Activated CD4-positive, alpha-beta T cell treated with anti-CD3 and anti-CD28 coated beads for 4 hours (primary cell): ENCODE measurements around the gene ACSM5.
"Not testable (repeated sequence)": the region's sequence is repeated elsewhere in the genome, so short reads cannot be mapped to it uniquely, and the experiment has no call there.

Source experiments
- DNase-seq, 2 donors: peaks; one replicate each; pipeline ENCODE4 v3.0.0-alpha.2; 2020

Gene ACSM5

GRCh38 chr16:20459227-20459626, 49.9 kb downstream of the ACSM5 start:
- DNase-seq = not testable (repeated sequence)

- not testable (repeated sequence) for DNase-seq
These were observed 51.0 kb downstream of the ACSM5 start for GRCh38 chr16:20460313-20460712.

DNA sequence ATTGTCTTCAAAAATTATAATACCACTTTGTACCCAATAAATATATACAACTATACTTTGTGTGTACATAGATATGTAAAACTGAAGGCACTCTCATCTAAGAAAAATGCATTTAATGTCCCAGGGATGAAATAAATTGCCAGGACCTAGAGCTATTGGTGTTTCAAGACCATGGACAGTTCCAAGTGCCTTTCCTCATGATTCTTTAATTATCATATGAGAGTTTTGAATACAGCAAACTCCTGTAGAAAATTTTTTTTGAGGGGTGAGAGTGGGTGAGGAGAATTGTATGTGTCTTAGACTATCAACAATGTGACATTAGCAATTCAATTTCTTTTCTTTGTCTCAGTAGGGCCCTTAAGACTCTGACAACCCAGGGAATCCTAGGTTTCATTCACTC, 59.6 kb downstream of the ACSM5 start:
- not testable (repeated sequence) for DNase-seq

- DNase-seq = not testable (repeated sequence)
These were observed 60.6 kb downstream of the ACSM5 start for GRCh38 chr16:20469930-20470329.

DNA sequence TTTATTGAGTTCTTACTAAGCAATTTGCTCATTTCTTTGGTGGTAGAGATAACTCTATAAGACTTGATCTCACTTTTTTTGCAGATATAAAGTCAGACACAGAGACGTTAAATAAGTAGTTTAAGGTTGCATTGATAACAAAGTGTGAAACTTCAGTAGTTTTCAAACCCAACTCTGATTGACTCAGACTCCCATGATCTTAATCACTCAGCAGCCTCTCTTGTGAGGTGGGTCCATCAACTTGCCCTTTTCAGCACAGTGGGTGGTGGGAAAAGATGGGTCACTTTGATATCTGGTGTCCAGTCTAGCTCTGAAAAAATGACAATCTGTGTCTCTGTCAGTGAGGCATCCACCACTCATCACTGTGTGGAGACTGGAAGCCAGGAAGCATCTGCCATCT, 61.4 kb downstream of the ACSM5 start:
- not testable (repeated sequence) for DNase-seq

DNA sequence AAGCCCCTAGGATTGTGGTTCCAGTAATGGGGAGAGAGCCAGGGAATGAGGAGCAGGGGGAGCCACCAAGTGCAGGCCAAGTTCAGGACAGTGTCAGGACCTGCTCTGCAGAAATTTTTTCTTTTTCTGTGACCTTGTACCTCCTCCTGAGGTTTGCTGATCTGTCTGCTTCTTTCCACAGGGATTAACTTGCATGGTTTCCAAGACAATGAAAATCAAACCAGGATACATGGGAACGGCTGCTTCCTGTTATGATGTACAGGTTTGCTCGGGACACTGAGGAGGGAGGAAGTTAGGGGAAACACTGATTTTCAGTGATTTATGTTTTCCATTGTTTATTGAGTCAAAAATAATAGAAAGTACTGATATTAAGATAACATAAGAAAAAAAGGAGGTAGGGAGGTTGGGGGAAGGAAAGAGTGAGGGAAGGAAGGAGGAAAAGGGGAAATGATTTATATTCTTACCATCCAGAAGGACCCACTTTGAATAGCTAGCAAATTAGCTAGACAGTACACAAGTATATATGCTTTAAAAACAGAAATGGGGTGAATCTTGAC, 67.9 kb downstream of the ACSM5 start:
- DNase-seq = not testable (repeated sequence)

DNA sequence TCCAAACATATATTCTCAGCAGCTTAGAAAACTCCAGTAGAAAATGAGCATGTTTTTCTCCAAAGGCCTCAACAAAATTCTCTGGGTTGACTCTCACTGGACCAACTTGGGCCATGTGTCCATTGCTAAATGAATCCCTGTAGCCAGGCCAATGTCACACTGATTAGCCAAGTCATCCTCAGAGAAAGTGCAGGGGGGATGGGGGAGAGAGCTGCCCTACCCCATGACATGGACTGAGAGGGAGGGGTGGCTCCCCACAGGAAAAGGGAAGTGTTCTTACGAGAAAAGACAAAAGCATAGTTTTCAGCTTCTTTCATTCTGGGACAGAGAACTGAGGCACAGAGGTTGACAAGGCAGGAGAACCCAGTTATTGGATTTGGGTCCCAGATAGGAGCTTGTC, 74.7 kb downstream of the ACSM5 start:
- not testable (repeated sequence) for DNase-seq

DNA sequence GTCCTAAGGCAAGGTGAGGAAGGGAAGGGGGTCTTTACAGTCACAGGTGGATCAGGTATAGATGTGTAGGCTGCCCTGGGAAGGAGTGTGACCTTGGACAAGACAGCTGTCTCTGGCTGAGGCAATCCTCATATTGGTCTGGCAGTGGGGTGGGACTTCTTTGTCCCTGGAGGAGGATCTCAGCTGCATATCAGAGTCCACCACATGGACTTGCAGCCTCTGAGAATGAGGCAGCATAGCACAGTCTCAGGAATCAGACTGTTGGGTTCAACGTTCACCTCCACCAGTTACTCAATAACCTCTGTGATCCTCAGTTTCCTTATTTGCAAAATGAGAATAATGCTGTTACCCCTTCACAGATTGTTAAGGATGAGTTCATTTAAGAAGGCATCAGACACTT, 75.4 kb downstream of the ACSM5 start:
- DNase-seq = no peak

- DNase-seq = no peak
These were observed 76.1 kb downstream of the ACSM5 start for GRCh38 chr16:20485408-20485807.
